Left lung (tissue), 10 donors: ENCODE results near the gene PLXNA2. TPM values are rescaled to one million over a fixed set of nuclear protein-coding genes. Genes with fewer than 3 reads are reported as not detected.

Experiments
- ATAC-seq: fragments of 200-7000 bp; cut with Tn5 transposase; one replicate; pipeline ENCODE4 v1.9.1; 2020; ENCODE audit warnings: moderate library complexity
- DNase-seq, 4 donors: peaks; one replicate each; pipeline ENCODE4 v3.0.0-alpha.2; 2013 to 2020
- H3K27ac ChIP-seq, 2 donors: fragments of 200-600 bp; sonication (generic) in 1 of 2; one replicate each; pipeline versions ENCODE4 v1.5.0 to v1.8.0; 2020 to 2021
- H3K27me3 ChIP-seq, 2 donors: fragments of 200-600 bp; sonication (generic) in 1 of 2; one replicate each; pipeline versions ENCODE4 v1.5.0 to v1.8.0; 2020 to 2021
- H3K36me3 ChIP-seq, 2 donors: fragments of 200-600 bp; sonication (generic) in 1 of 2; one replicate each; pipeline versions ENCODE4 v1.5.0 to v1.8.0; 2020 to 2021
- H3K4me1 ChIP-seq, 2 donors: fragments of 200-600 bp; one replicate each; pipeline ENCODE4 v1.8.0; 2021
- H3K4me3 ChIP-seq, 2 donors: fragments of 200-600 bp; sonication (generic) in 1 of 2; one replicate each; pipeline versions ENCODE4 v1.5.0 to v1.8.0; 2020 to 2021; ENCODE audit warnings: mild to moderate bottlenecking in 1 of 2
- H3K9me3 ChIP-seq, 2 donors: fragments of 200-600 bp; sonication (generic) in 1 of 2; one replicate each; pipeline versions ENCODE4 v1.5.0 to v1.8.0; 2020 to 2021
- intact Hi-C, 2 donors: fragments of 100-400 bp; cut with DNase I; formaldehyde crosslinking; loops; one replicate each; pipeline versions ENCODE4 v1.11.2 to v1.14.2; 2022
- polyA plus RNA-seq, 6 donors: library from polyadenylated mRNA; unstranded; fragments of 120-200 nt; gene quantifications; one replicate each; pipeline ENCODE4 v1.2.1, GENCODE V29; 2013; ENCODE audit not compliant: insufficient read length in 6 of 6
- total RNA-seq, 2 donors: library from RNA; stranded (reverse); fragmentation: NEBNext Ultra II Directional; extraction: Animal tissue kit (Norgen Biotek cat#: 25700); gene quantifications; one replicate each; pipeline ENCODE4 v1.2.1, GENCODE V29; 2021
- TF ChIP-seq, protein P1 (sequence below), 2 donors: fragments of 200-600 bp; sonication (generic) in 1 of 2; IDR thresholded peaks; one replicate each; pipeline versions ENCODE4 v1.5.0 to v1.8.0; 2021; ENCODE audit warnings: antibody characterized with exemption in 2 of 2
- donor health status: DM: no; HTN: yes; CAD: no.
- donor health status: DM: no; HTN: no; CAD: no.

PLXNA2 gene
- total and polyA plus RNA-seq, 8 donors, result 21.4 to 92.8 (median 34.0) TPM

DNA sequence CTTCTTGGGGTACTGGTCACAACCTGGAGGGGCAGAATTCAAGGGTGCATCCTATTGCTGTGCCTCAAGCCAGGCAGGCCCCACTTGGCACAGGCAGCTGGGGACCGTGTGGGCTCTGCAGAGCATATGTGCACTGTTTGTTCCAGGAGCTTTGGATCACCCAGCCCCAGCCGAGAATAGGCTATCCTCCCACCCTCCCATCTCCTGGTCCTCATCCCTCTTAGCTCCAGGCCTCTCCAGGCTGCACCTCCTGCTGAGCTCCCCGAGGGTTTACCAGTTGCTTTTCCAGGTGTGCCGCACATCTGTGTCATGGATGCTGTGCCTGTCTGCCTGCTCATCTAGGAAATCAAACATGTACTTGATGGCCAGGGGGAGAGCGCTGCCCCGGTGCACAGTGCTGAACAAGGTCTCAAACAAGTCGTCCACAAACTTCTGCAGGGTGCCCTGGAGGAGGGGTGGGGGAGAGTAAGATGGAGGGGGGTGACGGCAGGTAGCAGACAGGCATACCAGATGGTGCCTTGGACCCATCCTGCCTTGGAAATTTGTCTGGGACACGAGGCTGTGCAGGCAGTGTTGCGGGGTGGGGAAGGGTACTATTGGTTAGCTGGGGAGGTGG is 212.8 kb downstream of the PLXNA2 start:
- ATAC-seq, result no peak

DNA sequence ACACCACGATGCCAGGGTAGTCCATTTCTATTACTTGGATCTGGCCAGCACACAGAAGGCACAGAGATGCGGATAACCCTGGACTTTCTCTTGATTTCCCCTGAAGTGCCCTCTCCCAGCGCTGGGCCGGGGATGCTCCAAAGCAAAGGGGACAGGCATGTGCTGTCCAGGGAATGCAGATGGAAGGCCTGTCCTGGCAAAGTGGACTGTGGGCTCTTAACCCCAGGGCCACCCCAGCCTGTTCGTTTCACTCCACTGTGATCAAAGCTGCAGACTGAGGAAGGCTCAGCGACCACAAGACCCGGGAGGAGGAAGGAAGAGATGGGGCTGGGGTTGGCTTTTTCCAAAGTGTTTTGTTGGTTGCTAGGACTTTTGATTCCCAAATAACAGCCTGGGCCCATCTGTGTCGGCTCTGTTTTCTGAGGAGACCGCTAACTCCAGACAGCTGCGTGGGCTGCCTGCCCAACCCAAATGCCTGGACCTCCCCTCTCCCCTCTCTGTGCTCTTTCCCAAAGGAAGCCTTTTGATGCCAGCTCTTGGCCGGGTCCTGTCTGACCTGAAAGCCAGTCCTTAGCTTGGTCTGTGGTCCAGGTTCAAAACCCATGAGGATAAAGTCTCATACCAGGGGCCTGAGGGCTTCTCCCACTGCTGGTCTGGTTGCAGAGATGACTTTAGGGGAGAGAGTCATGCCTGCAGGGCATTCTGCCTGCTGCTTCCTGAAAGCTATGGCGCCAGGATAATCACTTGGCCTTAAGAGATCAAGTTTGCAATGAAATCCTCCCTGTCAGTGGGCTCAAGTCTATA is 213.7 kb downstream of the PLXNA2 start:
- Histone ChIP-seq H3K4me3 (no peak overlapping the region), H3K9me3 (no peaks in the 10 kb centered on the region), H3K4me1 (peaks cover 5 to 8% of the 10 kb centered on the region in 2 donors), H3K27me3 (no peaks in the 10 kb centered on the region), H3K27ac (peak overlapping the region; percentile 50 to 81), H3K36me3 (peaks cover 0 to 98% of the 10 kb centered on the region in 2 donors)
- intact Hi-C loops, result no loop called here
- DNase-seq (peak in 3 of 4 donors; percentile 59 to 96 (median 95)), ATAC-seq (peak; percentile 60)
- TF ChIP-seq, protein P1, sequence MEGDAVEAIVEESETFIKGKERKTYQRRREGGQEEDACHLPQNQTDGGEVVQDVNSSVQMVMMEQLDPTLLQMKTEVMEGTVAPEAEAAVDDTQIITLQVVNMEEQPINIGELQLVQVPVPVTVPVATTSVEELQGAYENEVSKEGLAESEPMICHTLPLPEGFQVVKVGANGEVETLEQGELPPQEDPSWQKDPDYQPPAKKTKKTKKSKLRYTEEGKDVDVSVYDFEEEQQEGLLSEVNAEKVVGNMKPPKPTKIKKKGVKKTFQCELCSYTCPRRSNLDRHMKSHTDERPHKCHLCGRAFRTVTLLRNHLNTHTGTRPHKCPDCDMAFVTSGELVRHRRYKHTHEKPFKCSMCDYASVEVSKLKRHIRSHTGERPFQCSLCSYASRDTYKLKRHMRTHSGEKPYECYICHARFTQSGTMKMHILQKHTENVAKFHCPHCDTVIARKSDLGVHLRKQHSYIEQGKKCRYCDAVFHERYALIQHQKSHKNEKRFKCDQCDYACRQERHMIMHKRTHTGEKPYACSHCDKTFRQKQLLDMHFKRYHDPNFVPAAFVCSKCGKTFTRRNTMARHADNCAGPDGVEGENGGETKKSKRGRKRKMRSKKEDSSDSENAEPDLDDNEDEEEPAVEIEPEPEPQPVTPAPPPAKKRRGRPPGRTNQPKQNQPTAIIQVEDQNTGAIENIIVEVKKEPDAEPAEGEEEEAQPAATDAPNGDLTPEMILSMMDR (IDR thresholded peaks at IDR 0.05), result no peak

More for the DNA sequence above, 212.8 kb downstream of the PLXNA2 start:
- DNase-seq, result no peak
- H3K9me3 ChIP-seq, result no peaks in the 10 kb centered on the region
- H3K27ac ChIP-seq, result no peak overlapping the region
- no peaks in the 10 kb centered on the region for H3K27me3 ChIP-seq
- H3K4me3 ChIP-seq, result no peak overlapping the region
- TF ChIP-seq, protein P1 (IDR thresholded peaks at IDR 0.05), result no peak
- peaks cover 0 to 99% of the 10 kb centered on the region in 2 donors for H3K36me3 ChIP-seq
- intact Hi-C loops, result no loop called here
- H3K4me1 ChIP-seq, result peaks cover 5 to 8% of the 10 kb centered on the region in 2 donors

DNA sequence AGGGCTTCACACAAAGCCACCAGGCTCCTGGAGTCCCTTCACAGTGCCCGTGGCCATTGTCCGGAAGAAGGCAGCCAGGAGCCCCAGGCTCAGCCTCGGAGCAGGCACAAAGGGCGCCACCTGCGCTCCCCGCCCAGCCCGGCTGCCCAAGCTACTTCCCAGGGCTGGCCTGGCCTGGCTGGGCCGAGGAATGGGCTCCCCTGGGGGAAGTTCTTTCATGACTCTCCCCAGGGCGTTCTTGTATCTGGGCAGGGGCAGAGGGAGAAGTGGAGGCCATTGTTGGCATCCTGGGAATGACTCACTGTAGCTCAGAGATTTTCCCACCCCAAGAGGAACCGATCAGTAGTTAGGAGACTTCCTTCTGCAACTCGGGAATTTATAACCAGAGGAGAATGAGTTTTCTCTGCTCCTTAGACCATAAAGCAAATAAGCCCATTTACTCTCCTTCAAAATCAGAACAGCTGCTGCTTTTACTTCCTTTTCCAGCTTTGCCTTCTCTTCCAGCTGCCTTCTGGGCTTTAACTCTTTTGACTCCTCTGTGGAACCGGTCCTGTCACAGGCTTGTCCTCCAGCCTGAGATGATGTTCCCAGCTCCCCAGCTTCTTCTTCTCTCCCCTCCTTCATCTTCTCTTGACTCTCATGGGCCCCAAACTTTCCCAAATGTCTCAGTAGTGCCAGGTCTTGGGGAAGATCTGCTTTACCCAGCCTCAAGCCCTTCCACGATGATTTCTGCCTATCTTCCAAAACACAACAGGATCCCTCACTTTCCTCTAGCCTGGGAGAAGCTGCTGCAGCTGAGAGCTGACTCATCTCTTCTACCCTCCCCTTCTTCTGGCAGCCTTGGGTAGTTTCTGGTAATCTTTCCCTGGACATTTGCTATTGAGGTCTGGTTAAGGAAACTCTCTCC is 214.6 kb downstream of the PLXNA2 start:
- intact Hi-C loops, result loop anchor here in 1 of 2 donors (10.0 kb wide), 1 partner anchor 215 kb away; the partner anchor contains the start of gene PLXNA2
- TF ChIP-seq, protein P1 (IDR thresholded peaks at IDR 0.05), result no peak
- Histone ChIP-seq H3K36me3 (peaks cover 0 to 91% of the 10 kb centered on the region in 2 donors), H3K9me3 (no peaks in the 10 kb centered on the region), H3K27me3 (no peaks in the 10 kb centered on the region), H3K27ac (peak overlapping the region; percentile 50 to 81), H3K4me3 (no peak overlapping the region), H3K4me1 (peaks cover 5 to 8% of the 10 kb centered on the region in 2 donors)
- ATAC-seq (peak; percentile 62), DNase-seq (peak in 1 of 4 donors; percentile 67)

DNA sequence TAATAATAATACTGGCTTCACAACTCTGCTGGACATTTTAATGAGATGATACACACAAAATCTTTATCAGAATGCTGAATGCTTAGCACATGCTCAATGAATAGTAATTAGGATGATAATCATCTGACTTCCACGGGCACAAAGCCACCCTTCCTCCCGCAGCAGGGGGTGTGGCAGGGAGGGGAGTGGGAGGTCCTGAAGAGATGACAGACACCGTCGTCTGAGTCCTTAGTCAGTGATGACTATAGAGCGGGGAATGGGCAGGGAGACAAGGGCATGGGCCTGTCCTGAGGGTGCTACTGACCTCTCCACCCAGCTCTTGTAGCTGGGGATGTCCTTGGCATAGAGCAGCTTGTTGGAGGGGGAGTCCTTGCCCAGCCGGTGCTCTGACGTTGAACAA is 215.7 kb downstream of the PLXNA2 start:
- ATAC-seq (no peak), DNase-seq (no peak)
- Histone ChIP-seq H3K9me3 (no peaks in the 10 kb centered on the region), H3K36me3 (peaks cover 0 to 80% of the 10 kb centered on the region in 2 donors), H3K27me3 (no peaks in the 10 kb centered on the region), H3K4me3 (no peak overlapping the region), H3K27ac (no peak overlapping the region), H3K4me1 (peaks cover 5 to 8% of the 10 kb centered on the region in 2 donors)
- intact Hi-C loops, result loop anchor here in 1 of 2 donors (10.0 kb wide), 1 partner anchor 216 kb away; the partner anchor contains the start of gene PLXNA2
- TF ChIP-seq, protein P1 (IDR thresholded peaks at IDR 0.05), result no peak
